HG02870 (cell line): ENCODE data around the gene TCFL5.

Source experiments
- ATAC-seq: cut with Tn5 transposase; IDR thresholded peaks from one replicate; pipeline ENCODE4 v1.9.1; 2021; ENCODE audit warnings: mild to moderate bottlenecking, moderate library complexity; ENCODE audit not compliant: unreplicated experiment

Gene TCFL5

GRCh38 chr20:62837790-62838127, 23.9 kb downstream of the TCFL5 start:
- ATAC-seq: no peak

GRCh38 chr20:62836967-62837490, 24.6 kb downstream of the TCFL5 start:
- no peak for ATAC-seq

GRCh38 chr20:62835931-62836861, 25.4 kb downstream of the TCFL5 start:
- no peak for ATAC-seq

- no peak for ATAC-seq
Measured at GRCh38 chr20:62834967-62835730, 26.5 kb downstream of the TCFL5 start.

GRCh38 chr20:62832951-62833391, 28.7 kb downstream of the TCFL5 start:
- ATAC-seq: peak; percentile 67

GRCh38 chr20:62832212-62832922, 29.3 kb downstream of the TCFL5 start:
- ATAC-seq: peak; percentile 50

- no peak for ATAC-seq
Measured at GRCh38 chr20:62831854-62832211, 29.8 kb downstream of the TCFL5 start.

- no peak for ATAC-seq
Measured at GRCh38 chr20:62831361-62831788, 30.2 kb downstream of the TCFL5 start.

GRCh38 chr20:62830821-62831220, 30.8 kb downstream of the TCFL5 start:
- ATAC-seq: no peak

- ATAC-seq: no peak
Measured at GRCh38 chr20:62830251-62830650, 31.4 kb downstream of the TCFL5 start.

- no peak for ATAC-seq
Measured at GRCh38 chr20:62829231-62830230, 32.1 kb downstream of the TCFL5 start.

GRCh38 chr20:62828511-62829230, 33.0 kb downstream of the TCFL5 start:
- no peak for ATAC-seq

- no peak for ATAC-seq
Measured at GRCh38 chr20:62828051-62828450, 33.6 kb downstream of the TCFL5 start.

- no peak for ATAC-seq
Measured at GRCh38 chr20:62827311-62828038, 34.1 kb downstream of the TCFL5 start.

GRCh38 chr20:62826646-62827310, 34.8 kb downstream of the TCFL5 start:
- ATAC-seq: no peak

GRCh38 chr20:62825986-62826645, 35.5 kb downstream of the TCFL5 start:
- no peak for ATAC-seq

GRCh38 chr20:62825333-62825985, 36.2 kb downstream of the TCFL5 start:
- ATAC-seq: no peak
